OCI-LY1 (cell line): ENCODE measurements around the gene FAM20C.
"Not testable (repeated sequence)": the region's sequence is repeated elsewhere in the genome, so short reads cannot be mapped to it uniquely, and the experiment has no call there.

Experiments used
- CTCF ChIP-seq: fragments of 200-600 bp; sonication (generic), shearing (Covaris generic); IDR thresholded peaks from 2 replicates; pipeline ENCODE4 v1.5.1; 2017; ENCODE audit warnings: mild to moderate bottlenecking, antibody characterized with exemption, low read length, moderate library complexity, mixed read lengths
- EZH2 ChIP-seq: fragments of 200-600 bp; sonication (generic), shearing (Covaris generic); IDR thresholded peaks from 2 replicates; pipeline ENCODE4 v1.8.0; 2017; ENCODE audit warnings: borderline replicate concordance, mixed run types, mild to moderate bottlenecking, antibody characterized with exemption, low read length, moderate library complexity, mixed read lengths

GRCh38 chr7:262631-263311 lies 70.4 kb downstream of the FAM20C start:
- peak; percentile 26; the same call in 1 of the 2 replicates for TF ChIP-seq CTCF
- not testable (repeated sequence) for TF ChIP-seq EZH2
